ENCODE results near the gene EIF4EBP3. TPM values are rescaled to one million over a fixed set of nuclear protein-coding genes. Genes with fewer than 3 reads are reported as not detected.

The EIF4EBP3 gene
- total and polyA plus RNA-seq, 2 of the 4 experiments (the other 2 are of a cell fraction), result 0.36 to 2.1 TPM

- dilution Hi-C loops (cut with HindIII; ENCODE audit: low sequenced_read_pairs, unreplicated experiment) (no loop called here), in situ Hi-C loops (cut with MboI; ENCODE audit: low sequenced_read_pairs) (no loop called here), intact Hi-C loops (cut with micrococcal nuclease) (no loop called here)
- Histone ChIP-seq H3K9me3 (ENCODE audit: control insufficient read depth, insufficient read depth, low read length) (no peaks in the 10 kb centered on the region), H3K4me3 (ENCODE audit: insufficient read depth, low read depth, low read length) (no peak overlapping the region), H3K9ac (ENCODE audit: low read depth, low read length) (no peak overlapping the region), H3K79me1 (ENCODE audit: low read depth in 1 of 2, low read length in 2 of 2) (peaks cover 11 to 31% of the 10 kb centered on the region in 2 experiments; a peak in 3 of 4 replicates), H3K4me1 (ENCODE audit: control insufficient read depth, insufficient read depth, low read length) (peaks cover 6% of the 10 kb centered on the region), H2BK15ac (ENCODE audit: low read depth, low read length) (no peak overlapping the region), H3K27ac (ENCODE audit: insufficient read depth, low read length) (no peak overlapping the region), H3K9me1 (ENCODE audit: insufficient read depth, low read length) (peaks cover 12% of the 10 kb centered on the region), H3K56ac (ENCODE audit: extremely low read depth, insufficient read depth, low read length) (no peak overlapping the region), H3K27me3 (ENCODE audit: control insufficient read depth, insufficient read depth, low read length) (no peaks in the 10 kb centered on the region), H3K14ac (replicated peaks; ENCODE audit: low read depth, low read length) (no peak overlapping the region), H3K4ac (ENCODE audit: low read depth, low read length) (no peak overlapping the region), H4K5ac (ENCODE audit: low read depth, low read length) (no peak overlapping the region), H3K4me2 (ENCODE audit: low read depth, low read length) (no peak overlapping the region), H2AK9ac (replicated peaks; ENCODE audit: low read depth, low read length, poor library complexity) (no peak overlapping the region), H4K91ac (ENCODE audit: insufficient read depth, low read depth, low read length) (no peak overlapping the region), H3K18ac (ENCODE audit: low read depth, low read length) (no peak overlapping the region), H2BK20ac (ENCODE audit: low read depth, low read length) (no peak overlapping the region), H3K23ac (ENCODE audit: low read depth, low read length) (no peak overlapping the region), H2BK120ac (ENCODE audit: low read depth, low read length) (no peak overlapping the region), H2AFZ (replicated peaks; ENCODE audit: low read length, poor library complexity) (no peak overlapping the region), H2BK5ac (ENCODE audit: low read depth, low read length, poor library complexity, severe bottlenecking) (no peak overlapping the region), H2AK5ac (ENCODE audit: low read depth, low read length) (no peak overlapping the region), H3K36me3 (ENCODE audit: control insufficient read depth, insufficient read depth, low read length) (peaks cover 25% of the 10 kb centered on the region), H4K8ac (ENCODE audit: low read depth in 2 of 2, low read length in 2 of 2) (no peak overlapping the region), H4K20me1 (ENCODE audit: insufficient read depth, low read length) (no peaks in the 10 kb centered on the region)
- TF ChIP-seq RFX5 (IDR thresholded peaks at IDR 0.05; ENCODE audit: low read depth, low read length), result no peak
- POLR2A ChIA-PET (ENCODE audit: unreplicated experiment), result no interaction called here
- no TSS peak for BruUV-seq (replicated peaks)
- no peak for DNase-seq
- 89% methylated on average over 1 of the region's 1 CpG; no CpG with 5 or more reads in 1 of the 2 experiments for WGBS, 2 experiments (ENCODE audit: extremely low coverage in 2 of 2, insufficient read length in 1 of 2)
- CTCF ChIA-PET, result interaction anchor here (1.2 kb wide), 1 partner anchor 64 kb away, joined by 3 read pairs; no protein-coding TSS in a partner anchor
- ATAC-seq (ENCODE audit: low read depth), result no peak
Measured at GRCh38 chr5:140570488-140570887, 23.0 kb downstream of the EIF4EBP3 start.
